GM23248 (cell line): ENCODE data around the gene NUP160.

Source experiments
- EZH2 ChIP-seq: fragments of 200-600 bp; sonication (generic); IDR thresholded peaks from 2 replicates; pipeline ENCODE4 v1.6.1; 2018; ENCODE audit warnings: antibody characterized with exemption, mild to moderate bottlenecking; ENCODE audit not compliant: insufficient read depth, poor library complexity, severe bottlenecking
- EZH2phosphoT487 ChIP-seq: fragments of 200-600 bp; sonication (generic); IDR thresholded peaks from 2 replicates; pipeline ENCODE4 v1.6.1; 2018; ENCODE audit warnings: antibody characterized with exemption, moderate library complexity, mild to moderate bottlenecking, low read depth; ENCODE audit not compliant: insufficient read depth

- no peak for TF ChIP-seq EZH2phosphoT487
- TF ChIP-seq EZH2: no peak
Measured at GRCh38 chr11:47891886-47892285, 43.7 kb upstream of the NUP160 start.
